Stimulated activated naive CD8-positive, alpha-beta T cell treated with anti-CD3 and anti-CD28 coated beads, Interleukin-15, Interleukin-2, amounts not matched to agents 100 ng/mL and 50 ng/mL, for 24 hours (primary cell): Measurements from ENCODE around the gene PRKCG.
"Not testable (repeated sequence)": the region's sequence is repeated elsewhere in the genome, so short reads cannot be mapped to it uniquely, and the experiment has no call there.

Source experiments
- H3K27ac Mint-ChIP-seq: one replicate; pipeline ENCODE4 v1.8.0; 2021; ENCODE audit warnings: mild to moderate bottlenecking, mixed read lengths
- H3K27me3 Mint-ChIP-seq: one replicate; pipeline ENCODE4 v1.8.0; 2021; ENCODE audit warnings: mixed read lengths
- H3K36me3 Mint-ChIP-seq: one replicate; pipeline ENCODE4 v1.8.0; 2021; ENCODE audit warnings: low read depth, mixed read lengths
- H3K4me1 Mint-ChIP-seq: one replicate; pipeline ENCODE4 v1.8.0; 2021; ENCODE audit warnings: low read depth, mixed read lengths
- H3K4me3 Mint-ChIP-seq: one replicate; pipeline ENCODE4 v1.8.0; 2021; ENCODE audit warnings: mild to moderate bottlenecking, mixed read lengths
- H3K9me3 Mint-ChIP-seq: one replicate; pipeline ENCODE4 v1.8.0; 2021; ENCODE audit warnings: mixed read lengths

Gene PRKCG

GRCh38 chr19:53881482-53882390, at the start of gene PRKCG:
Gene PRKCG (plus strand): TSS chr19:53882197. CDS start chr19:53882495, 298 bp downstream.
- Mint-ChIP-seq H3K4me1 (peaks cover 33% of the 10 kb centered on the region), H3K4me3 (no peak within 1 kb of the TSS), H3K27me3 (peaks cover 23% of the 10 kb centered on the region), H3K9me3 (no peaks in the 10 kb centered on the region), H3K36me3 (peaks cover 3% of the 10 kb centered on the region), H3K27ac (no peak within 1 kb of the TSS)

GRCh38 chr19:53832861-53833260, 49.1 kb upstream of the PRKCG start:
- not testable (repeated sequence) for H3K27ac Mint-ChIP-seq, H3K4me3 Mint-ChIP-seq, H3K36me3 Mint-ChIP-seq, H3K9me3 Mint-ChIP-seq, H3K4me1 Mint-ChIP-seq
- peaks cover 35% of the 10 kb centered on the region for H3K27me3 Mint-ChIP-seq

- H3K27me3 Mint-ChIP-seq, result peaks cover 12% of the 10 kb centered on the region
- H3K4me1 Mint-ChIP-seq, H3K27ac Mint-ChIP-seq, H3K4me3 Mint-ChIP-seq, H3K9me3 Mint-ChIP-seq, H3K36me3 Mint-ChIP-seq: not testable (repeated sequence)
Observed at GRCh38 chr19:53838446-53838845, 43.6 kb upstream of the PRKCG start.

GRCh38 chr19:53840241-53840640, 41.8 kb upstream of the PRKCG start:
- H3K27ac Mint-ChIP-seq, H3K4me3 Mint-ChIP-seq: not testable (repeated sequence)

GRCh38 chr19:53840914-53841313, 41.1 kb upstream of the PRKCG start:
- not testable (repeated sequence) for H3K4me1 Mint-ChIP-seq, H3K9me3 Mint-ChIP-seq, H3K4me3 Mint-ChIP-seq, H3K36me3 Mint-ChIP-seq, H3K27me3 Mint-ChIP-seq, H3K27ac Mint-ChIP-seq

More at GRCh38 chr19:53840241-53840640, 41.8 kb upstream of the PRKCG start:
- H3K27me3 Mint-ChIP-seq, H3K9me3 Mint-ChIP-seq, H3K36me3 Mint-ChIP-seq, H3K4me1 Mint-ChIP-seq: not testable (repeated sequence)

GRCh38 chr19:53844849-53845246, 37.1 kb upstream of the PRKCG start:
- Mint-ChIP-seq H3K27ac (no peak overlapping the region), H3K4me3 (no peak overlapping the region), H3K27me3 (peaks cover 20% of the 10 kb centered on the region), H3K4me1 (no peaks in the 10 kb centered on the region), H3K9me3 (no peaks in the 10 kb centered on the region), H3K36me3 (no peaks in the 10 kb centered on the region)

- Mint-ChIP-seq H3K4me1 (peaks cover 3% of the 10 kb centered on the region), H3K9me3 (no peaks in the 10 kb centered on the region), H3K27me3 (peaks cover 31% of the 10 kb centered on the region), H3K36me3 (no peaks in the 10 kb centered on the region), H3K4me3 (no peak overlapping the region), H3K27ac (no peak overlapping the region)
Observed at GRCh38 chr19:53847555-53847954, 34.4 kb upstream of the PRKCG start.

- Mint-ChIP-seq H3K4me1 (peaks cover 7% of the 10 kb centered on the region), H3K27ac (no peak overlapping the region), H3K27me3 (peaks cover 35% of the 10 kb centered on the region), H3K36me3 (no peaks in the 10 kb centered on the region), H3K4me3 (no peak overlapping the region), H3K9me3 (no peaks in the 10 kb centered on the region)
Observed at GRCh38 chr19:53849237-53849676, 32.7 kb upstream of the PRKCG start.

GRCh38 chr19:53853707-53854106, 28.3 kb upstream of the PRKCG start:
- Mint-ChIP-seq H3K4me3 (no peak overlapping the region), H3K9me3 (no peaks in the 10 kb centered on the region), H3K36me3 (no peaks in the 10 kb centered on the region), H3K4me1 (peaks cover 7% of the 10 kb centered on the region), H3K27me3 (peaks cover 27% of the 10 kb centered on the region), H3K27ac (no peak overlapping the region)

GRCh38 chr19:53864308-53864836, 17.6 kb upstream of the PRKCG start:
- Mint-ChIP-seq H3K4me3 (no peak overlapping the region), H3K27ac (no peak overlapping the region), H3K9me3 (no peaks in the 10 kb centered on the region), H3K36me3 (no peaks in the 10 kb centered on the region), H3K4me1 (peaks cover 31% of the 10 kb centered on the region), H3K27me3 (no peaks in the 10 kb centered on the region)

- no peaks in the 10 kb centered on the region for H3K9me3 Mint-ChIP-seq
- H3K4me1 Mint-ChIP-seq, result peaks cover 34% of the 10 kb centered on the region
- H3K27me3 Mint-ChIP-seq, result no peaks in the 10 kb centered on the region
- H3K4me3 Mint-ChIP-seq, result peak overlapping the region; percentile 95
- H3K36me3 Mint-ChIP-seq, result no peaks in the 10 kb centered on the region
- H3K27ac Mint-ChIP-seq, result peak overlapping the region; percentile 86
Observed at GRCh38 chr19:53865523-53865917, 16.5 kb upstream of the PRKCG start.

GRCh38 chr19:53865918-53866864, 15.8 kb upstream of the PRKCG start:
- peaks cover 3% of the 10 kb centered on the region for H3K36me3 Mint-ChIP-seq
- H3K4me3 Mint-ChIP-seq, result peak overlapping the region; percentile 95

GRCh38 chr19:53866865-53867224, 15.2 kb upstream of the PRKCG start:
- Mint-ChIP-seq H3K9me3 (no peaks in the 10 kb centered on the region), H3K36me3 (peaks cover 9% of the 10 kb centered on the region), H3K4me3 (peak overlapping the region; percentile 95), H3K27ac (peak overlapping the region; percentile 93), H3K27me3 (no peaks in the 10 kb centered on the region), H3K4me1 (peaks cover 47% of the 10 kb centered on the region)

More at GRCh38 chr19:53865918-53866864, 15.8 kb upstream of the PRKCG start:
- Mint-ChIP-seq H3K4me1 (peaks cover 40% of the 10 kb centered on the region), H3K27me3 (no peaks in the 10 kb centered on the region), H3K9me3 (no peaks in the 10 kb centered on the region), H3K27ac (peak overlapping the region; percentile 93)

GRCh38 chr19:53867225-53868090, 14.5 kb upstream of the PRKCG start, which contains the start of gene MYADM:
Gene MYADM (plus strand): TSS chr19:53867883. CDS start chr19:53873530, 5,647 bp downstream.
- H3K27ac Mint-ChIP-seq, result peak within 1 kb of the TSS; percentile 93
- H3K27me3 Mint-ChIP-seq, result no peaks in the 10 kb centered on the region
- peak within 1 kb of the TSS; percentile 95 for H3K4me3 Mint-ChIP-seq
- peaks cover 9% of the 10 kb centered on the region for H3K36me3 Mint-ChIP-seq
- H3K9me3 Mint-ChIP-seq, result no peaks in the 10 kb centered on the region
- H3K4me1 Mint-ChIP-seq, result peaks cover 47% of the 10 kb centered on the region
